C4-2B (cell line): ENCODE results near the gene AKAIN1.

Source experiments
- H3K27ac ChIP-seq: fragments of 450-650 bp; 2 replicates; pipeline ENCODE4 v1.5.1; 2017
- CTCF ChIP-seq: fragments of 450-650 bp; conservative IDR thresholded peaks from 2 replicates; pipeline ENCODE4 v1.5.1; 2017; ENCODE audit warnings: mild to moderate bottlenecking
- ZFX ChIP-seq: fragments of 450-650 bp; IDR thresholded peaks from 2 replicates; pipeline ENCODE4 v1.6.1; 2017

AKAIN1 gene

GRCh38 chr18:5175378-5175777 is 21.7 kb downstream of the AKAIN1 start:
- no peak overlapping the region for H3K27ac ChIP-seq
- TF ChIP-seq CTCF (no peak), ZFX (no peak)

- no peak overlapping the region for H3K27ac ChIP-seq
- TF ChIP-seq CTCF (no peak), ZFX (no peak)
These were observed 23.4 kb downstream of the AKAIN1 start for GRCh38 chr18:5173646-5174045.

- TF ChIP-seq CTCF (no peak), ZFX (no peak)
- no peak overlapping the region for H3K27ac ChIP-seq
These were observed 23.8 kb downstream of the AKAIN1 start for GRCh38 chr18:5173236-5173635.

- no peak overlapping the region for H3K27ac ChIP-seq
- TF ChIP-seq CTCF (no peak), ZFX (no peak)
These were observed 29.2 kb downstream of the AKAIN1 start for GRCh38 chr18:5167831-5168230.

- TF ChIP-seq ZFX (no peak), CTCF (no peak)
- no peak overlapping the region for H3K27ac ChIP-seq
These were observed 30.3 kb downstream of the AKAIN1 start for GRCh38 chr18:5166606-5167280.

GRCh38 chr18:5164903-5165302 is 32.2 kb downstream of the AKAIN1 start:
- H3K27ac ChIP-seq: no peak overlapping the region
- no peak for TF ChIP-seq CTCF
- TF ChIP-seq ZFX: no peak

GRCh38 chr18:5162111-5162510 is 34.9 kb downstream of the AKAIN1 start:
- H3K27ac ChIP-seq: no peak overlapping the region
- TF ChIP-seq CTCF (no peak), ZFX (no peak)
